Tibial nerve (tissue), 3 donors: ENCODE data around the gene HSBP1.

Experiments used
- POLR2A ChIP-seq, 2 donors: fragments of 450-650 bp; IDR thresholded peaks; one replicate each; pipeline ENCODE4 v1.6.1; 2017; ENCODE audit warnings: antibody characterized with exemption in 2 of 2, mild to moderate bottlenecking in 2 of 2, moderate library complexity in 2 of 2
- TF ChIP-seq, protein P1 (sequence below), 5 experiments: fragments of 200-600 bp in 3 of 5; fragments of 450-650 bp in 2 of 5; sonication (generic) in 3 of 5; IDR thresholded peaks; one replicate each; pipeline ENCODE4 v1.5.1; 2016 to 2019; ENCODE audit warnings: antibody characterized with exemption in 5 of 5, mild to moderate bottlenecking in 3 of 5, moderate library complexity in 2 of 5

DNA sequence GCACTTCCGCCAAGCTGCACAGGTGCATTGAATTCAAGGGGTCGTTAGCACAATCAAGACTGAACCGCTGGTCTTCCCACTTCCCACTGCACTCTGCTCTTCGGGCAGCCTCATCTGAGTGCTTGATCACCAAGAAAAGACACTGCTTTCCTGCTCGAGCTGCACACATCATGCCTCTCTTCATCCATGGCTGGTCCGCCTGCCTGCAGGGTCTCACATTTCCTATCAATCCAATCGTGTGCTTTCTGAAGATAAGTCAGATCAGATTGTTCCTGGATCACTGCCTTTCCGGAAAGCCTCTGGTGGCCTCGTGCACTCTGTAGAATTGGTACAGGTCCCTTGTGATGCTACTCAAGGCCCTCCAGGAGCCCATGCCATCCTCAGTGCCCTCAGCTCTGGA lies 30.8 kb upstream of the HSBP1 start:
- TF ChIP-seq POLR2A (IDR thresholded peaks at IDR 0.05): no peak
- TF ChIP-seq, protein P1, sequence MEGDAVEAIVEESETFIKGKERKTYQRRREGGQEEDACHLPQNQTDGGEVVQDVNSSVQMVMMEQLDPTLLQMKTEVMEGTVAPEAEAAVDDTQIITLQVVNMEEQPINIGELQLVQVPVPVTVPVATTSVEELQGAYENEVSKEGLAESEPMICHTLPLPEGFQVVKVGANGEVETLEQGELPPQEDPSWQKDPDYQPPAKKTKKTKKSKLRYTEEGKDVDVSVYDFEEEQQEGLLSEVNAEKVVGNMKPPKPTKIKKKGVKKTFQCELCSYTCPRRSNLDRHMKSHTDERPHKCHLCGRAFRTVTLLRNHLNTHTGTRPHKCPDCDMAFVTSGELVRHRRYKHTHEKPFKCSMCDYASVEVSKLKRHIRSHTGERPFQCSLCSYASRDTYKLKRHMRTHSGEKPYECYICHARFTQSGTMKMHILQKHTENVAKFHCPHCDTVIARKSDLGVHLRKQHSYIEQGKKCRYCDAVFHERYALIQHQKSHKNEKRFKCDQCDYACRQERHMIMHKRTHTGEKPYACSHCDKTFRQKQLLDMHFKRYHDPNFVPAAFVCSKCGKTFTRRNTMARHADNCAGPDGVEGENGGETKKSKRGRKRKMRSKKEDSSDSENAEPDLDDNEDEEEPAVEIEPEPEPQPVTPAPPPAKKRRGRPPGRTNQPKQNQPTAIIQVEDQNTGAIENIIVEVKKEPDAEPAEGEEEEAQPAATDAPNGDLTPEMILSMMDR (IDR thresholded peaks at IDR 0.05): no peak
